ENCODE measurements around the gene ASB11. TPM values are rescaled to one million over a fixed set of nuclear protein-coding genes. Genes with fewer than 3 reads are reported as not detected.
A peak's percentile ranks its signal among the peaks of the same experiment; 100 is the strongest.

Gene ASB11
- total and polyA plus RNA-seq, 2 donors from 2014 or later, result 0.41 TPM; not detected in 1

GRCh38 chrX:15320297-15320696 lies 4.9 kb upstream of the ASB11 start:
- Histone ChIP-seq H3K9ac (ENCODE audit: low read length in 3 of 3) (no peak overlapping the region), H3K9me3 (ENCODE audit: control insufficient read depth in 2 of 3, insufficient read depth in 1 of 3, low read length in 3 of 3) (no peaks in the 10 kb centered on the region), H3K4me3 (ENCODE audit: low read length in 3 of 3) (no peak overlapping the region), H3K36me3 (ENCODE audit: control insufficient read depth in 2 of 3, insufficient read depth in 3 of 3, low read length in 3 of 3) (peaks cover 0 to 4% (median 2%) of the 10 kb centered on the region in 3 donors), H3K27ac (ENCODE audit: low read depth in 2 of 2, low read length in 2 of 2) (no peak overlapping the region), H3K4me1 (ENCODE audit: control insufficient read depth in 2 of 3, insufficient read depth in 2 of 3, low read depth in 1 of 3, low read length in 3 of 3) (no peaks in the 10 kb centered on the region), H3K27me3 (ENCODE audit: control insufficient read depth, insufficient read depth, low read length) (peaks cover 6% of the 10 kb centered on the region)
- FAIRE-seq, result no peak
- intact Hi-C loops (cut with DNase I), result no loop called here
- TF ChIP-seq CTCF (IDR thresholded peaks at IDR 0.05; ENCODE audit: borderline replicate concordance, extremely low read depth, insufficient read depth), result no peak
- DNase-seq, result no peak

GRCh38 chrX:15319075-15319474 lies 3.6 kb upstream of the ASB11 start:
- DNase-seq (no peak), FAIRE-seq (peak; percentile 3)
- H3K9me3 ChIP-seq (ENCODE audit: control insufficient read depth in 2 of 3, insufficient read depth in 1 of 3, low read length in 3 of 3), result no peaks in the 10 kb centered on the region
- no peaks in the 10 kb centered on the region for H3K36me3 ChIP-seq (ENCODE audit: control insufficient read depth in 2 of 3, insufficient read depth in 3 of 3, low read length in 3 of 3)
- intact Hi-C loops (cut with DNase I), result no loop called here
- H3K4me3 ChIP-seq (ENCODE audit: low read length in 3 of 3), result no peak overlapping the region
- no peak overlapping the region for H3K9ac ChIP-seq (ENCODE audit: low read length in 3 of 3)
- H3K27me3 ChIP-seq (ENCODE audit: control insufficient read depth, insufficient read depth, low read length), result peaks cover 4% of the 10 kb centered on the region
- no peak overlapping the region for H3K27ac ChIP-seq (ENCODE audit: low read depth in 2 of 2, low read length in 2 of 2)
- no peak for TF ChIP-seq CTCF (IDR thresholded peaks at IDR 0.05; ENCODE audit: borderline replicate concordance, extremely low read depth, insufficient read depth)
- H3K4me1 ChIP-seq (ENCODE audit: control insufficient read depth in 2 of 3, insufficient read depth in 2 of 3, low read depth in 1 of 3, low read length in 3 of 3), result no peaks in the 10 kb centered on the region

GRCh38 chrX:15314472-15314871 lies 968 bp downstream of the ASB11 start:
- DNase-seq (no peak), FAIRE-seq (no peak)
- Histone ChIP-seq H3K27ac (ENCODE audit: low read depth in 2 of 2, low read length in 2 of 2) (no peak overlapping the region), H3K9ac (ENCODE audit: low read length in 3 of 3) (no peak overlapping the region), H3K36me3 (ENCODE audit: control insufficient read depth in 2 of 3, insufficient read depth in 3 of 3, low read length in 3 of 3) (no peaks in the 10 kb centered on the region), H3K27me3 (ENCODE audit: control insufficient read depth, insufficient read depth, low read length) (no peaks in the 10 kb centered on the region), H3K4me3 (ENCODE audit: low read length in 3 of 3) (no peak overlapping the region), H3K9me3 (ENCODE audit: control insufficient read depth in 2 of 3, insufficient read depth in 1 of 3, low read length in 3 of 3) (no peaks in the 10 kb centered on the region), H3K4me1 (ENCODE audit: control insufficient read depth in 2 of 3, insufficient read depth in 2 of 3, low read depth in 1 of 3, low read length in 3 of 3) (no peaks in the 10 kb centered on the region)
- no peak for TF ChIP-seq CTCF (IDR thresholded peaks at IDR 0.05; ENCODE audit: borderline replicate concordance, extremely low read depth, insufficient read depth)
- intact Hi-C loops (cut with DNase I), result no loop called here

GRCh38 chrX:15311119-15311518 lies 4.3 kb downstream of the ASB11 start:
- H3K9me3 ChIP-seq (ENCODE audit: control insufficient read depth in 2 of 3, insufficient read depth in 1 of 3, low read length in 3 of 3), result no peaks in the 10 kb centered on the region
- FAIRE-seq (no peak), DNase-seq (no peak)
- no peaks in the 10 kb centered on the region for H3K27me3 ChIP-seq (ENCODE audit: control insufficient read depth, insufficient read depth, low read length)
- H3K27ac ChIP-seq (ENCODE audit: low read depth in 2 of 2, low read length in 2 of 2), result no peak overlapping the region
- no peak for TF ChIP-seq CTCF (IDR thresholded peaks at IDR 0.05; ENCODE audit: borderline replicate concordance, extremely low read depth, insufficient read depth)
- H3K4me3 ChIP-seq (ENCODE audit: low read length in 3 of 3), result no peak overlapping the region
- no peak overlapping the region for H3K9ac ChIP-seq (ENCODE audit: low read length in 3 of 3)
- intact Hi-C loops (cut with DNase I), result no loop called here
- no peaks in the 10 kb centered on the region for H3K36me3 ChIP-seq (ENCODE audit: control insufficient read depth in 2 of 3, insufficient read depth in 3 of 3, low read length in 3 of 3)
- H3K4me1 ChIP-seq (ENCODE audit: control insufficient read depth in 2 of 3, insufficient read depth in 2 of 3, low read depth in 1 of 3, low read length in 3 of 3), result no peaks in the 10 kb centered on the region
